Adipocyte (in vitro differentiated cells): Measurements from ENCODE around the gene CHMP3.
A peak's percentile ranks its signal among the peaks of the same experiment; 100 is the strongest.
"Not testable (repeated sequence)": the region's sequence is repeated elsewhere in the genome, so short reads cannot be mapped to it uniquely, and the experiment has no call there.

Experiments used
- DNase-seq: peaks from one replicate; pipeline ENCODE4 v3.0.0-alpha.2; 2015; ENCODE audit warnings: low read depth
- H3K27me3 ChIP-seq: replicated peaks from 2 replicates; pipeline ENCODE4 v1.7.0; 2013; ENCODE audit warnings: mild to moderate bottlenecking, low read length, moderate library complexity; ENCODE audit not compliant: control insufficient read depth, insufficient read depth
- H3K36me3 ChIP-seq: 2 replicates; pipeline ENCODE4 v1.7.0; 2013; ENCODE audit warnings: low read length, mild to moderate bottlenecking, moderate library complexity; ENCODE audit not compliant: control insufficient read depth, insufficient read depth, severe bottlenecking
- H3K4me1 ChIP-seq: 2 replicates; pipeline ENCODE4 v1.7.0; 2013; ENCODE audit warnings: mild to moderate bottlenecking, low read length, moderate library complexity; ENCODE audit not compliant: control insufficient read depth, insufficient read depth
- H3K4me3 ChIP-seq: 2 replicates; pipeline ENCODE4 v1.7.0; 2013; ENCODE audit warnings: mild to moderate bottlenecking, low read length, moderate library complexity
- H3K9ac ChIP-seq: 2 replicates; pipeline ENCODE4 v1.7.0; 2013; ENCODE audit warnings: mild to moderate bottlenecking, low read length, moderate library complexity
- H3K9me3 ChIP-seq: 2 replicates; pipeline ENCODE4 v1.7.0; 2013; ENCODE audit warnings: mild to moderate bottlenecking, low read length, moderate library complexity; ENCODE audit not compliant: control insufficient read depth

The CHMP3 gene

DNA sequence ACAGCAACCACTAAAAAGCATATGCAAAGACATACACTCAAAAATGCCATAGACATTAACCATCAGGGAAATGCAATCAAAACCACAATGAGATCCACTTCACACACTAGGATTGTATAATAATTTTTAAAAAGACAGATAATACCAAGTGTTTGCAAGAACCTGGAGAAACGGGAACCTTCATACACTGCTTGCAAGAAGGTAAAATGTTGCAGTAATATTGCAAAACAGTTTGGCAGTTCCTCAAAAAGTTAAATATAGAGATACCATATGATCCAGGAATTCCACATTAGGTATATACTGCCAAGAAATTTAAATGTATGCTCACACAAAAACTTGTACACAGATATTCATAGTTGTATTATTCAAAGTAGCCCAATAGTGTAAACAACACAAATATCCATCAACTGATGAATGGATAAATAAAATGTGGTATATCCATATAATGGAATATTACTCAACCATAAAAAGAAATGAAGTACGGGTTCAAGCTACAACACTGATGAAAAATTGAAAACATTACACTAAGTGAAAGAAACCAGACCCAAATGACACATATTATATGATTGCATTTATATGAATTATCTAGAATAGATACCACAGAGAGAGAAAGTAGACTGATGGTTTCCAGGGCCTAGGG is 14.7 kb upstream of the CHMP3 start:
- Histone ChIP-seq H3K9me3 (no peaks in the 10 kb centered on the region), H3K36me3 (no peaks in the 10 kb centered on the region), H3K27me3 (no peaks in the 10 kb centered on the region), H3K4me3 (no peak overlapping the region), H3K9ac (no peak overlapping the region), H3K4me1 (no peaks in the 10 kb centered on the region)
- no peak for DNase-seq

DNA sequence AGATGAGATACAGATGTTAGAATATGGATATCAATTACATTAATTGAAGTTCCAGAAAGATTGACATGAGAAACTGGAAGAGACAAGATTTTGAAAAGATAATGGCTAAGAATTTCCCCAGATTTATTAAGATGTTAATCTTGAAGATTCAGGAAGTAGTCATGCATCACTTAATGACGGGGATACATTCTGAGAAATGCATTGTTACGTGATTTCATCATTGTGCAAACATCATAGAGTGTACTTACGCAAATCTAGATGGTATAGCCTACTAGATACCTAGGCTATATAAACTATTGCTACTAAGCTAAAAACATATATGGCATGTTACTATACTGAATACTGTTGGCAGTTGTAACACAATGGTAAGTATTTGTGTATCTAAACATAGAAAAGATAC is 6.8 kb upstream of the CHMP3 start:
- no peak for DNase-seq
- no peak overlapping the region for H3K9ac ChIP-seq
- H3K4me1 ChIP-seq: no peaks in the 10 kb centered on the region
- no peaks in the 10 kb centered on the region for H3K9me3 ChIP-seq
- no peak overlapping the region for H3K4me3 ChIP-seq
- H3K27me3 ChIP-seq: no peaks in the 10 kb centered on the region
- H3K36me3 ChIP-seq: no peaks in the 10 kb centered on the region

DNA sequence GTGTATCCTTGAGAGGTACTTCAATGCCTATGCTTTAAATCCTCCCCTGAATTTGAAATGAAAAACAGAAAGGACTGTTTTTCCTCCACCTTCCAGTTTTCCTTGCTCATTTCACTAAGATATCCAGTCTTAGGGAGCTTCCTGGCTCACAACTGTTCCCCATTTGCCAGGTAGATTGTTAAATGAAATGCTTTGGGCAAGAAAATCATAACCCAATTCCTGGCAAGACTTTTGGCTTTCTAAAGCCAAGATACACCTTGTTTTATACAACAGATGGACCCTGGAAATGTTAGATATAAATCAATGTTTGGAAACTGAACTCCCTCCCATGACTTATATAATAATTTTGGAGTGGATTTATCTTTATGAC is 3.6 kb upstream of the CHMP3 start:
- Histone ChIP-seq H3K9ac (no peak overlapping the region), H3K4me1 (peaks cover 12% of the 10 kb centered on the region), H3K4me3 (no peak overlapping the region), H3K36me3 (no peaks in the 10 kb centered on the region), H3K27me3 (no peaks in the 10 kb centered on the region), H3K9me3 (no peaks in the 10 kb centered on the region)
- DNase-seq: no peak

- no peak for DNase-seq
- no peaks in the 10 kb centered on the region for H3K27me3 ChIP-seq
- H3K9me3 ChIP-seq: no peaks in the 10 kb centered on the region
- no peak overlapping the region for H3K4me3 ChIP-seq
- H3K9ac ChIP-seq: no peak overlapping the region
- peaks cover 17% of the 10 kb centered on the region for H3K4me1 ChIP-seq
- no peaks in the 10 kb centered on the region for H3K36me3 ChIP-seq
Measured at GRCh38 chr2:86566158-86566820, 3.0 kb upstream of the CHMP3 start.

DNA sequence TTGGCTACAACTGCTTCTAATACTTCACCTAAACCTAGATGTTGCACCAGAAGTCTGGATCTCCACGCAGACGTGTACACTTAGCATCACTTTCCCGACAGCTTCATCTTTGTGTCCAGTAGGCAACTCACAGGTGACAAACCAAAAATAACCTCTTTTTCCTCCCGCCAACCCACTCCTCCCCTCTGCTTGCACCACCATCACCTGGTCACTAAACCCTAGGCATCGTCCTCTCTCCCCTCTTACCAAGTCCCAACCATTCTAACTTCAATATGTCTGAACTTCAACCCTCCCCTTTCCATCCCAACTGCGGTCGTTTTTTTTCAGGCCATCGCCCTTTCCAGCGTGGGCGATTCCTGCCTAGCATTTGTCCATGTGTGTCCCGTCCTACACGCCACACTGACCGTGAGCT is 413 bp upstream of the CHMP3 start:
- H3K27me3 ChIP-seq: no peaks in the 10 kb centered on the region
- no peak for DNase-seq
- H3K4me3 ChIP-seq: peak overlapping the region; percentile 98
- H3K9me3 ChIP-seq: no peaks in the 10 kb centered on the region
- H3K9ac ChIP-seq: peak overlapping the region; percentile 100
- no peaks in the 10 kb centered on the region for H3K36me3 ChIP-seq
- peaks cover 20% of the 10 kb centered on the region for H3K4me1 ChIP-seq

GRCh38 chr2:86562485-86562921 is 740 bp downstream of the CHMP3 start:
- no peaks in the 10 kb centered on the region for H3K36me3 ChIP-seq
- H3K4me1 ChIP-seq: peaks cover 28% of the 10 kb centered on the region
- H3K9ac ChIP-seq: peak overlapping the region; percentile 100
- no peaks in the 10 kb centered on the region for H3K9me3 ChIP-seq
- no peaks in the 10 kb centered on the region for H3K27me3 ChIP-seq
- peak overlapping the region; percentile 98 for H3K4me3 ChIP-seq
- DNase-seq: no peak

GRCh38 chr2:86557836-86558235 is 5.4 kb downstream of the CHMP3 start:
- Histone ChIP-seq H3K4me3 (no peak overlapping the region), H3K27me3 (no peaks in the 10 kb centered on the region), H3K9me3 (no peaks in the 10 kb centered on the region), H3K9ac (no peak overlapping the region), H3K4me1 (peaks cover 22% of the 10 kb centered on the region), H3K36me3 (no peaks in the 10 kb centered on the region)
- no peak for DNase-seq

- DNase-seq: no peak
- no peak overlapping the region for H3K9ac ChIP-seq
- H3K9me3 ChIP-seq: no peaks in the 10 kb centered on the region
- no peaks in the 10 kb centered on the region for H3K27me3 ChIP-seq
- no peaks in the 10 kb centered on the region for H3K36me3 ChIP-seq
- H3K4me1 ChIP-seq: peaks cover 13% of the 10 kb centered on the region
- no peak overlapping the region for H3K4me3 ChIP-seq
Measured at GRCh38 chr2:86556508-86556907, 6.7 kb downstream of the CHMP3 start.

DNA sequence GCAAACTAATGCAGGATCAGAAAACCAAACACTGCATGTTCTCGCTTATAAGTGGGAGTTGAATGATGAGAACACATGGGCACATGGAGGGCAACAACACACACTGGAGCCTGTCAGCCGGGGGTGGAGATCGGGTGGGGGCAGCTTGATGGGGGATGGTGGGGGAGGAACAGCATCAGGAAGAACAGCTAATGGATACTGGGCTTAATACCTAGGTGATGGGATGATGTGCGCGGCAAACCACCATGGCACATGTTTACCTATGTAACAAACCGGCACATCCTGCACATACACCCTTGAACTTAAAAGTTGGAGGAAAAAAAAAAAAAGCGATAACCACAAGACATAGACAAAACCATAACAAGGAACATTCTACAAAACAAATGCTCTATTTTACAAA is 10.4 kb downstream of the CHMP3 start:
- Histone ChIP-seq H3K36me3 (no peaks in the 10 kb centered on the region), H3K9me3 (no peaks in the 10 kb centered on the region), H3K4me1 (peaks cover 1% of the 10 kb centered on the region), H3K27me3 (no peaks in the 10 kb centered on the region), H3K4me3 (no peak overlapping the region), H3K9ac (no peak overlapping the region)
- no peak for DNase-seq

DNA sequence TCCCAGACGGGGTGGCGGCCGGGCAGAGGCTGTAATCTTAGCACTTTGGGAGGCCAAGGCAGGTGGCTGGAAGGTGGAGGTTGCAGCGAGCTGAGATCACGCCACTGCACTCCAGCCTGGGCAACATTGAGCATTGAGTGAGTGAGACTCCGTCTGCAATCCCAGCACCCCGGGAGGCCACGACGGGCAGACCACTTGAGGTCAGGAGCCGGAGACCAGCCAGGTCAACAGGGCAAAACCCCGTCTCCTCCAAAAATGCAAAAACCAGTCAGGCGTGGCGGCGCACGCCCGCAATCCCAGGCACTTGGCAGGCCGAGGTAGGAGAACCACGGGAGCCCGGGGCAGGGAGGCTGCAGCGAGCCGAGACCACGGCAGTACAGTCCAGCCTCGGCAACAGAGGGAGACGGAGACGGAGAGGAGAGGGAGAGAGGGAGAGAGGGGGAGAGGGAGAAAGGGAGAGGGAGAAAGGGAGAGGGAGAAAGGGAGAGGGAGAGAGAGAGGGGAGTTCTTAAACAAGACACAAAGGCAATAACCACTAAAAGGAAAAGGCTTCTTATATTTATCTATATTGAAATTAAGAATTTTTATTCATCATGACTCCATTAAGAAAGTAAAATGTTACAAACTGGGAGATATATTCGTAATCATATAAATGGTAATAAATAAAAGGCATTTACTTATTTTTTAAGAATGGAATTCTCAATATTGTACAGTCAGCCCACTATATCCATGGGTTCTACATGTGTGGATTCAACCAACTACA is 13.1 kb downstream of the CHMP3 start:
- H3K4me3 ChIP-seq, H3K4me1 ChIP-seq, H3K9ac ChIP-seq, H3K27me3 ChIP-seq, H3K36me3 ChIP-seq, DNase-seq, H3K9me3 ChIP-seq: not testable (repeated sequence)

DNA sequence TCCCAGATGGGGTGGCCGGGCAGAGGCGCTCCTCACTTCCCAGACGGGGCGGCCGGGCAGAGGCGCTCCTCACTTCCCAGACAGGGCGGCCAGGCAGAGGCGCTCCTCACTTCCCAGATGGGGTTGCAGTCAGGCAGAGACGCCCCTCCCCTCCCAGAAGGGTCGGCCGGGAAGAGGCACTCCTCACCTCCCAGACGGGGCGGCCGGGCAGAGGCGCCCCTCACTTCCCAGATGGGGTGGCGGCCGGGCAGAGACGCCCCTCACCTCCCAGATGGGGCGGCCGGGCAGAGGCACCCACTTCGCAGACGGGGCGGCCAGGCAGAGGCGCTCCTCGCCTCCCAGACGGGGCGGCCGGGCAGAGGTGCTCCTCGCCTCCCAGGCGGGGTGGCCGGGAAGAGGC is 13.8 kb downstream of the CHMP3 start:
- H3K4me1 ChIP-seq, H3K9me3 ChIP-seq, H3K4me3 ChIP-seq: not testable (repeated sequence)

More for the DNA sequence above, 13.8 kb downstream of the CHMP3 start:
- H3K36me3 ChIP-seq, DNase-seq, H3K27me3 ChIP-seq, H3K9ac ChIP-seq: not testable (repeated sequence)
